ENCODE data around the gene TNIP1.

The TNIP1 gene

DNA sequence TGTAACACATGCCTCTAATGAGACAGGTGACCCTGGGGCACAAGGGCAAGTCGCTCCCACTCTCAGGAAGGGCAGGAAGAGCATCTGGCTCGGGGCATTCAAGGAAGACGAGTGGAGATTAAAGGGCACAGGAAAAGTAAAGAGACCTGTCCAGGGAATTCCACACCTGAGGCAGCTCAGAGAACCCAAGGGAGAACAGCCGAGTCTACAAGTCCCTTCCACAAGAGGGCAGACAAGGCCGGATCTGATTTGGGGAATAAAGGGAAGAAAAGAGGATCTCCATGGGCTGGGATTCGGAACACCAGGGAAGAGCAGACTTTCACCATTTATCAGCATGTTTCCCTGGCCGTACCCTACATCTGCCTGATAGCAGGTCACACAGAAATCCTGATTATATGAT lies 32.3 kb downstream of the TNIP1 start:
- H3K4me3 ChIP-seq (ENCODE audit: low read depth in 1 of 2, low read length in 2 of 2), result no peak overlapping the region
- peaks cover 6% of the 10 kb centered on the region for H3K4me1 ChIP-seq (ENCODE audit: insufficient read depth, low read length)
- H3K36me3 ChIP-seq (ENCODE audit: insufficient read depth, low read length), result peaks cover 61% of the 10 kb centered on the region
- no peak overlapping the region for H3K9ac ChIP-seq (ENCODE audit: low read length)
- H3K27ac ChIP-seq (ENCODE audit: low read depth, low read length), result no peak overlapping the region
- H3K9me3 ChIP-seq (ENCODE audit: low read length), result no peaks in the 10 kb centered on the region
- no peaks in the 10 kb centered on the region for H3K27me3 ChIP-seq (ENCODE audit: control insufficient read depth in 1 of 2, insufficient read depth in 2 of 2, low read length in 2 of 2)

DNA sequence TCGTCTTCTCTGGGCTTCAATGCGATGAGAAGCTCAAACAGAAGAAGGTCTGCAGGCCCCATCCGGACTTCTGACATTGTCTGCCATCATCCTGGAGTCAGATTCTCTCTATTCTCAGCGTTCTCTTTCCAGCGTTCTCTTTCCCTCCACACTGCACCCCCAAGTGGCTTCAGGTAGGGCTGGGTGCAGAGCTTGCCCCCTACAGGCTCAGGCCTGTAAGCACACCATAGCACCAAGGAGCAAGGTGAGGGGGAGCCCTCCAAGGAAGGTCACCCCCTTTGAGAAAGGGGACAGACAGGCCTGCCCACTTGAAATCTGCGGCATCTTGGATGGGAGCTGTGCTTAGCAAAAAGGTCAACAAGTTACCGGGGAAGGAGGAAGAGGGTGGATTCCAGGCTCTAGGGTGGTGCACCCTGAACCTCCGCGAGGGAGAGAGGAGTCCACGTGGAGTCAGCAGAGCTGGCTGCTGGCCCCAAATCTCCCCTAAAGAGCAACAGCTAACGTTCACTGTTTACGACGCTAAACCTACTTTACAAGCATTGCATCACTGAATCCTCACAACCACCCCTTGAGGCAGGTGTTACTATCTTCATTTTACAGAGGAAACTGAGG lies 32.9 kb downstream of the TNIP1 start:
- Histone ChIP-seq H3K4me3 (ENCODE audit: low read depth in 1 of 2, low read length in 2 of 2) (no peak overlapping the region), H3K4me1 (ENCODE audit: insufficient read depth, low read length) (peaks cover 6% of the 10 kb centered on the region), H3K9ac (ENCODE audit: low read length) (no peak overlapping the region), H3K36me3 (ENCODE audit: insufficient read depth, low read length) (peaks cover 60% of the 10 kb centered on the region), H3K27me3 (ENCODE audit: control insufficient read depth in 1 of 2, insufficient read depth in 2 of 2, low read length in 2 of 2) (no peaks in the 10 kb centered on the region), H3K9me3 (ENCODE audit: low read length) (no peaks in the 10 kb centered on the region), H3K27ac (ENCODE audit: low read depth, low read length) (no peak overlapping the region)

DNA sequence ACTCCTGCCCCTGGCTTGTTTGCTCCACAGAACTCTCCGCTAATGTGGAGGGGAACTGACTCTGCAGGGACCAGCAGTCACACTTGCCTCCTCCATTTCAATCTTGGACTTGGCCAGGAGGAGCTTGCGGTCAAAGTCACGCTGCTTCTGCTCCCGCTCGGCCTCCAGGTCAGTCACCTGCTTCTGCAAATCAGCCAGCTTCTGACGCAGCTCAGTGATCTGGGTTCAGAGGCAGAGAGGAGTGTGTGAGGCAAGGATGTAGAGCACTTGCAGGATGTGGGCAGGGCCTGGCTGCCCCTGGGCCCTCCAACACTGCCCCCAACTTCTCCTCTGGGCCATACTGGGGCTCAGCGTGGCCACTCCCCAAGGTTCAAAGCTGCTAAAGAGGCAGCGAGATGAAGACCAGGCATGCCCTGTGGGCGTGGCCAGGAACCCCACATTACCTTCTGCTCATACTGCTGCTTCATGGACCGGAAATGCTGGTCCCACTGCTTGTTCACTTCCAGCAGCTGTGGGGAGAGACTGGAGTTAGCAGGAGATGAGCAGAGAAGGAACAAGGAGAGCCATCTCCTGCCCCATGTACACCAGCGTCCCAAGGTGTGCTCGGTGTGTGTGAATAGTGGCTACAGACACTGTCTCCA lies 38.3 kb downstream of the TNIP1 start:
- no peaks in the 10 kb centered on the region for H3K9me3 ChIP-seq (ENCODE audit: low read length)
- no peaks in the 10 kb centered on the region for H3K27me3 ChIP-seq (ENCODE audit: control insufficient read depth in 1 of 2, insufficient read depth in 2 of 2, low read length in 2 of 2)
- H3K36me3 ChIP-seq (ENCODE audit: insufficient read depth, low read length), result peaks cover 73% of the 10 kb centered on the region
- peaks cover 15% of the 10 kb centered on the region for H3K4me1 ChIP-seq (ENCODE audit: insufficient read depth, low read length)
- H3K4me3 ChIP-seq (ENCODE audit: low read depth in 1 of 2, low read length in 2 of 2), result no peak overlapping the region
- H3K27ac ChIP-seq (ENCODE audit: low read depth, low read length), result no peak overlapping the region
- no peak overlapping the region for H3K9ac ChIP-seq (ENCODE audit: low read length)

DNA sequence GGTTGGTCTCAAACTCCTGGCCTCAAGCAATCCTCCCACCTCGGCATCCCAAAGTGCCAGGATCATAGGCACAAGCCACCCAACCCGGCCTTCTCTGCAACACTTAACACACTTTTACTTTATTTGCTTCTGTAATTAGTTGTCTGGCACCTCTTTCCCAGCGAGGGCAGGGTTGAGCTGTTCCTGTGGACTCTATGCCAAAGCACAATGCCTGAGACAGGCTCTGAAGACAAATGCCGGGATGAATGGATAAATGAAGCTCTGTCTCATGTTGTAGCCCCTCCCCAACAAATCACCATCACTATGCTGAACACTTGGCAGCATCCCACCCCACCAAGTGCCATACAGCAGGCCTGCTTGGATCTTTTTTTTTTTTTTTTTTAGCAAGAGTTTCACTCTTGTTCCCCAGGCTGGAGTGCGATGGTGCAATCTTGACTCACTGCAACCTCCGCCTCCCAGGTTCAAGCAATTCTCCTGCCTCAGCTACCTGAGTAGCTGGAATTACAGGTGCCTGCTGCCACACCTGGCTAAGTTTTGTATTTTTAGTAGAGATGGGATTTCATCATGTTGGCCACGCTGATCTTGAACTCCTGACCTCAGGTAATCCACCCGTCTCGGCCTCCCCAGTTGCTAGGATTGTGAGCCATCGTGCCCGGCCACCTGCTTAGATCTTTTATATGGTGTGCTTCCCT lies 39.1 kb downstream of the TNIP1 start:
- H3K4me3 ChIP-seq (ENCODE audit: low read depth in 1 of 2, low read length in 2 of 2), result no peak overlapping the region
- H3K4me1 ChIP-seq (ENCODE audit: insufficient read depth, low read length), result peaks cover 21% of the 10 kb centered on the region
- H3K27ac ChIP-seq (ENCODE audit: low read depth, low read length), result no peak overlapping the region
- peaks cover 69% of the 10 kb centered on the region for H3K36me3 ChIP-seq (ENCODE audit: insufficient read depth, low read length)
- H3K27me3 ChIP-seq (ENCODE audit: control insufficient read depth in 1 of 2, insufficient read depth in 2 of 2, low read length in 2 of 2), result no peaks in the 10 kb centered on the region
- no peak overlapping the region for H3K9ac ChIP-seq (ENCODE audit: low read length)
- no peaks in the 10 kb centered on the region for H3K9me3 ChIP-seq (ENCODE audit: low read length)

DNA sequence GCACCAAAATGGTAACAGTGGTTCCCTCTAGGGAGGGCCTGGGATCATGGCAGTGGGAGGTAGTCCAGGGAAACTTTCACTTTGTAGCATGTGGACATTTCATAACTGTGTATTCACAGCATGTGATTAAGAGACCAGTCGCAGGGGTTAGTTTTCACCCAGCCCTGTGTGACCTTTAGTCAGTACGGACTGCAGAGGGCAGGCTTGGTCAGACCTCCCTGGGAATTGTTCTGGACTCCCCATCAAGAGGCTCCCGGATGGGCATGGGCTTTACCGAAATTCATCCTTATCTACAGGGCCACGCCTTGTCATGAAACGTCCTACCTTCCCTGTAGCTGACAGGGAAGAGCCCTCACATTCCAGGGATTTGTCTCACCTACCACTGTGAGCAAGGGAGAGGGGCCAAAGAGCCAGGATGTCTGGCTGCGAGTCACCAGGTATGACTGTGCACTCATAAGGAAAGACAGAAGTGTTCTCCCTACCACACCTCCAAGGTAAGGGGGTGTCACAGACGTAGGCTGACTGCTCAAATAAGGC lies 40.6 kb downstream of the TNIP1 start:
- Histone ChIP-seq H3K9ac (ENCODE audit: low read length) (no peak overlapping the region), H3K4me1 (ENCODE audit: insufficient read depth, low read length) (peaks cover 21% of the 10 kb centered on the region), H3K9me3 (ENCODE audit: low read length) (no peaks in the 10 kb centered on the region), H3K27ac (ENCODE audit: low read depth, low read length) (no peak overlapping the region), H3K4me3 (ENCODE audit: low read depth in 1 of 2, low read length in 2 of 2) (no peak overlapping the region), H3K36me3 (ENCODE audit: insufficient read depth, low read length) (peaks cover 69% of the 10 kb centered on the region), H3K27me3 (ENCODE audit: control insufficient read depth in 1 of 2, insufficient read depth in 2 of 2, low read length in 2 of 2) (no peaks in the 10 kb centered on the region)

DNA sequence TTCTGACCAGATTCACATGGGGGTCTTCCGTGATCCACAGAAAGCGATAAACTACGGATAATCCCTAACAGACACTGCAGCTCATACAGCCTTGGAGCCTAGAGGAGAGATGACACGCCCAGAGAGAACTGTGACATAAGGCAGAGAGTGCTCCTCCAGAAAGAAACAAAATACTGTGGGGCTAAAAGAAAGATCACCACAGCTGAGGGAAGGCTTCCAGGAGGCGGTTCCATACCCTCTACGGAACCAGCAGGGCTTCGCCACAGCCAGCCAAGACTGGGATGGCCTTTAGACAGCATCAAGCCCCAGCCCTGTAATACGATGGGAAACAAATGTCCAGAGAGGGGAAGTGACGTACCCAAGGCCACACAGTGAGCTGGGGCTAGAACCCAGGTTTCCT lies 41.2 kb downstream of the TNIP1 start:
- peaks cover 74% of the 10 kb centered on the region for H3K36me3 ChIP-seq (ENCODE audit: insufficient read depth, low read length)
- H3K9ac ChIP-seq (ENCODE audit: low read length), result no peak overlapping the region
- H3K27ac ChIP-seq (ENCODE audit: low read depth, low read length), result no peak overlapping the region

DNA sequence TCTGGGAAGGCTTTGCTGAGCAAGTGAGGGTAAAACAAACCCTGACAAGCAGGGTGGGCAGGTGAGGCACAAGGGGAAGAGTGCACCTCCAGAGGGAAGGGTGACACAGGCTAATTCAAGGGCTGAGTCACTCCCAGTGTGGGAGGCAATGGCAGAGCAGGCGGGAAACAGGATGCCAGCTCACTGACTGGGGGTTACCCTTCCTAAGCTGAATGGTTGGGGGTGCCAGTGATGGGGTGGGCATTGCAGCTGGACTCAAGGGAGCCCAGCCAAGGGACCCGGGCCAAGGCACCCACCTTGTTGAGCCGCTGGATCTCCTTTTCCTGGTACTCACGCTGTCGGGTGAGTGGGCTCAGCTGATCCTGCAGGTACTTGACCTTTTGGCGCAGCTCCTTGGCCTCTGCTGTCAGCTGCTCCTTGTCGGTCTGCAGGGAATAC lies 42.0 kb downstream of the TNIP1 start:
- H3K27ac ChIP-seq (ENCODE audit: low read depth, low read length), result peak overlapping the region; percentile 16

More for the DNA sequence above, 41.2 kb downstream of the TNIP1 start:
- Histone ChIP-seq H3K27me3 (ENCODE audit: control insufficient read depth in 1 of 2, insufficient read depth in 2 of 2, low read length in 2 of 2) (no peaks in the 10 kb centered on the region), H3K4me3 (ENCODE audit: low read depth in 1 of 2, low read length in 2 of 2) (no peak overlapping the region), H3K4me1 (ENCODE audit: insufficient read depth, low read length) (peaks cover 21% of the 10 kb centered on the region), H3K9me3 (ENCODE audit: low read length) (no peaks in the 10 kb centered on the region)

DNA sequence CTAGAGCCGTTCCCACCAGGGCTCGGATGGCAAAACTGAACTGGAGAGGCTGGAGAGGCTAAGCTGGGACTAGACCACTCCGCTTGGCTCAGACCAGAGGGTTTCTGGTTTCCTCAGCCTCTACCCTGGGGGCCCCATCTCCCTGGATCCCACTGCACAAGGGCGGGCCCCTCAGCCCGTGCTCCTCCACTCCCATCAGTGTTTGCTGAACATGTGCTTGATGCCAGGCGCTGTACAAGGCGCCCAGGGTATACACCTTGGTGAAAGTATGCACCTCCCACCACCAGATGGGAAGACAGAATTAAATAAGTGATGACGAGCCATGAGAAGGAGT lies 42.5 kb downstream of the TNIP1 start:
- peak overlapping the region; percentile 16 for H3K27ac ChIP-seq (ENCODE audit: low read depth, low read length)
- peaks cover 83% of the 10 kb centered on the region for H3K36me3 ChIP-seq (ENCODE audit: insufficient read depth, low read length)
- no peak overlapping the region for H3K4me3 ChIP-seq (ENCODE audit: low read depth in 1 of 2, low read length in 2 of 2)
- no peaks in the 10 kb centered on the region for H3K27me3 ChIP-seq (ENCODE audit: control insufficient read depth in 1 of 2, insufficient read depth in 2 of 2, low read length in 2 of 2)
- H3K4me1 ChIP-seq (ENCODE audit: insufficient read depth, low read length), result peaks cover 21% of the 10 kb centered on the region
- H3K9ac ChIP-seq (ENCODE audit: low read length), result no peak overlapping the region
- H3K9me3 ChIP-seq (ENCODE audit: low read length), result no peaks in the 10 kb centered on the region

More for the DNA sequence above, 42.0 kb downstream of the TNIP1 start:
- no peaks in the 10 kb centered on the region for H3K27me3 ChIP-seq (ENCODE audit: control insufficient read depth in 1 of 2, insufficient read depth in 2 of 2, low read length in 2 of 2)
- peaks cover 82% of the 10 kb centered on the region for H3K36me3 ChIP-seq (ENCODE audit: insufficient read depth, low read length)
- H3K4me3 ChIP-seq (ENCODE audit: low read depth in 1 of 2, low read length in 2 of 2), result no peak overlapping the region
- H3K9me3 ChIP-seq (ENCODE audit: low read length), result no peaks in the 10 kb centered on the region
- no peak overlapping the region for H3K9ac ChIP-seq (ENCODE audit: low read length)
- H3K4me1 ChIP-seq (ENCODE audit: insufficient read depth, low read length), result peaks cover 21% of the 10 kb centered on the region

DNA sequence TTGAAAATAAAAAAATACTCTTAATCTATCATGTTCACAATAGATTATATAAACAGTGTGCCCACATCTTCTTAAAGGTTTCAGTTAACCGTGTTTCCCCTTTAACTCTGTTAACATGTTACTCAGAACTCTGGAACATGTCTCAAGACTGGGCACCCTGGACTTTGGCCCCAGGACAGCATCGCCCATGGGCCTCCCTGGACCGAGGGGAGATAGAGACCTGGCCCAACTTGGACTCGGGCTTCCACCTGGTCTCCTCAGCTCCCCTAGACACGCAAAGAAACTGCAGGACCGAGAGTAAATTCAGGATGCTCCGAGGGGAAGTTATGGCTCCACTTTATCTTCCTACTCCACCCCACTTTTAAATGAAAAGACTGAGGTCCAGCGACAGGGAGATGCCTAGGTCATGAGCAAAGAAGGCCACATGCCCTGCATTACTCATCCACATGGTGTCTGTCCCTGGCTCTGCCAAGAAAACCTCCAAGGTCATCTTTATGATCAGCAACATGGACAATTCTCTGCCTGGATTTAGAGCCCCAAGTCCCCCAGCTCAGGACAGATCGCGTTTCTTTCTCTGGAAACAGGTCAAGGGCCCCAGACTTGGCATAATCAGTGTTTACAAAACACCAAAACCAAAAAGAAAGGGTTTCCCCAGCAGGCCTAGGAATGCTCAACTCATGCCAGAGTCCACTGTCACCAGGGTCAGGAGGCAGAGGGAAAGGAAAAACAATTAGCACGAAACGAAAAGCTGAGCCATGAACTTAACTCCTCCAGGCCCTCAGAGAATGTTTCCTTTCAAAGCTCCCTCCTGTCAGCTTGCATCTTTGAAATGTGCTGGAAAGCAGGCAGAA lies 43.0 kb downstream of the TNIP1 start:
- Histone ChIP-seq H3K4me1 (ENCODE audit: insufficient read depth, low read length) (peaks cover 21% of the 10 kb centered on the region), H3K27ac (ENCODE audit: low read depth, low read length) (peak overlapping the region; percentile 16), H3K36me3 (ENCODE audit: insufficient read depth, low read length) (peaks cover 80% of the 10 kb centered on the region), H3K27me3 (ENCODE audit: control insufficient read depth in 1 of 2, insufficient read depth in 2 of 2, low read length in 2 of 2) (no peaks in the 10 kb centered on the region), H3K9me3 (ENCODE audit: low read length) (no peaks in the 10 kb centered on the region), H3K9ac (ENCODE audit: low read length) (no peak overlapping the region), H3K4me3 (ENCODE audit: low read depth in 1 of 2, low read length in 2 of 2) (no peak overlapping the region)

DNA sequence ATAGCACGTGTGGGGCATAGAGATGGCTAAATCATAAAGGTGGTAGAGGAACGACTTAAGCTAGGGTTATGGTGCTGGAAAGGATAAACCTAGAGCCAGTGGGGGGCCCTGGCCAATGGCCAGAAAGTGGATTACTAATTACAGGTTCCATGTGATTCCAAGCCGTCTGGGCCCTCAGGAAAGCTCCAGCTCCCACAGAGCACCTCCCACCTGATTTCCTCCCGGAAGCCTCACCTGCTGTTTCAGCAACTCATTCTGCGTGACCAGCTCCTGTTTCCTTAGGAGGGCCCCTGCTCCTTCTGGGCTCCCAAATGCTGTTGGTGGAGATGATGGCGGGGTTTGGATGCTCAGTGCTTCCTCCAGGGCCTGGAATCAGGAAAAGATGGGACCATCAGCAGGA lies 44.3 kb downstream of the TNIP1 start:
- no peak overlapping the region for H3K4me3 ChIP-seq (ENCODE audit: low read depth in 1 of 2, low read length in 2 of 2)
- H3K27me3 ChIP-seq (ENCODE audit: control insufficient read depth in 1 of 2, insufficient read depth in 2 of 2, low read length in 2 of 2), result no peaks in the 10 kb centered on the region
- peaks cover 80% of the 10 kb centered on the region for H3K36me3 ChIP-seq (ENCODE audit: insufficient read depth, low read length)
- no peaks in the 10 kb centered on the region for H3K9me3 ChIP-seq (ENCODE audit: low read length)
- no peak overlapping the region for H3K9ac ChIP-seq (ENCODE audit: low read length)
- H3K27ac ChIP-seq (ENCODE audit: low read depth, low read length), result no peak overlapping the region
- H3K4me1 ChIP-seq (ENCODE audit: insufficient read depth, low read length), result peaks cover 21% of the 10 kb centered on the region
